GM19372 (cell line): Measurements from ENCODE around the gene HRCT1.
"Not testable (repeated sequence)": the region's sequence is repeated elsewhere in the genome, so short reads cannot be mapped to it uniquely, and the experiment has no call there.

Source experiments
- ATAC-seq: cut with Tn5 transposase; IDR thresholded peaks from one replicate; pipeline ENCODE4 v1.9.1; 2021; ENCODE audit warnings: mild to moderate bottlenecking, low read depth, moderate library complexity; ENCODE audit not compliant: unreplicated experiment

The HRCT1 gene

DNA sequence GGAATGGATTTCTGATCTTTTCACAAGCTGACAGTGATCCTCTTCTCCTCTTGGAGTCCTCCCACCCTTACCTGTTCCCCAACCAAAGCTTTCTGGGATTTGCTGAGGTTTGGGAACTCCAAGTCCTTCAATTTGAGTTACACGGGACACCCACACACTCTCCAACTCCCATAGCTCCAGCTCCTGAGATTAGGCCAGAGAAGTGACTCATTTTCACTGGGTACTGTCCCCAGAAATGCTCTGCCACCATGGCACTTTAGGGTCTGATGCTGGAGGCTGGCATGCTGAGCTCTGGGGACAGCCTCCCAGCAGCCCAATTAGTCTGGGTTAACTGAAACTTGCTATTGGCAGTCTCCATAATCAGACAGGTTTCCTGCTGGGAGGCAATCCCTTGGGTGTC is 14.0 kb upstream of the HRCT1 start:
- no peak for ATAC-seq

DNA sequence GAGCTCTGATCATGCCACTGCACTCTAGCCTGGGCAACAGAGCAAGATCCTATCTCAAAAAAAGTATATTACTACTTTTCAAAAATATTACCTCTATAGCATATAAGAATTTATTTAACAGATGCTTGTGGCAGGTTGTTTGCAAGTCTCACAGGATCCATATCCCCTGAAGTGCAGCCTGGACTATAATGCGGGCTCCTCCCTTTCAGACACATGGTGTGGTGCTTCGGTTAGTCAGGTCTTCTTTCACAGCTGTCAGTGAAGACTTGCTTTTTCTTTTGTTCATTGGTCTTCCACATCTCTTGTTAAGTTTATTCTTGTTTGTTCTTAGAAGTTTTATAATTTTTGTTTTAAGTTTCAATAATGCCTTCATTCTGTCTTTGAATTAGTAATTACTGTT is 9.4 kb upstream of the HRCT1 start:
- ATAC-seq = no peak

DNA sequence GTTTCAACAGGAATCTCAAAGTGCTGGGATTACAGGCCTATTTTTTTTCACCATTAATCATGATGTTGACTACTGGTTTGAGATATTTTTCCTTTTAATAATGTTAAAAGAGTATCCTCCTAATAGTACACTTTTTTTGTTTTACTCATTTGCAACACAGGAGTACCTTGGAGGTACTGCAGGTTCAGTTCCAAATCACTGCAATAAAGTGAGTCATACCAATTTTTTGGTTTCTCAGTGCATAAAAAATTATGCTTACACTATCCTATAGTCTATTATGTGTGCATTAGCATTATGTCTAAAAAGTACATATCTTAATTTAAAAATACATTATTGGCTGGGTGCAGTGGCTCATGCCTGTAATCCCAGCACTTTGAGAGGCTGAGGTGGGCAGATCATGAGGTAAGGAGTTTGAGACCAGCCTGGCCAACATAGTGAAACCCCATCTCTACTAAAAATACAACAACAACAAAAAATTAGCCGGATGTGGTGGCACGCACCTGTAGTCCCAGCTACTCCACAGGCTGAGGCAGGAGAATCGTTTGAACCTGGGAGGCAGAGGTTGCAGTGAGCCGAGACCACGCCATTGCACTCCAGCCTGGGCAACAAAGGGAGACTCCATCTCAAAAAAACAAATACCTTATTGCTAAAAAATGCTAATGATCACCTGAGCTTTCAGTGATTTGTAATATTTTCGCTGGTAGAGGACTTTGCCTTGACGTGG is 8.5 kb upstream of the HRCT1 start:
- not testable (repeated sequence) for ATAC-seq

- no peak for ATAC-seq
Observed at GRCh38 chr9:35898337-35898736, 7.7 kb upstream of the HRCT1 start.

DNA sequence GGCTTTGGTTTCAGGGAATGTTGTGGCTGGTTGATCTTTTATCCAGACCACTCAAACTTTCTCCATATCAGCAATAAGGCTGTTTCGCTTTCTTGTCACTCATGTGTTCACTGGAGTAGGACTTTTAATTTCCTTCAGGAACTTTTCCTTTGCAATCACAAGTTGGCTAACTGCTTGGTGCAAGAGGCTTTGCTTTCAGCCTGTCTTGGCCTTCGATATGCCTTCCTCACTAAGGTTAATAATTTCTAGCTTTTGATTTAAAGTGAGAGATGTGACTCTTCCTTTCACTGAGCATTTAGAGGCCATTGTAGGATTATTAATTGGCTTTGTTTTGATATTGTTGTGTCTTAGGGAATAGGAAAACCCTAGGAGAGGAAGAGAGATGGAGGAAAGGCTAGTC is 7.0 kb upstream of the HRCT1 start:
- ATAC-seq = no peak

DNA sequence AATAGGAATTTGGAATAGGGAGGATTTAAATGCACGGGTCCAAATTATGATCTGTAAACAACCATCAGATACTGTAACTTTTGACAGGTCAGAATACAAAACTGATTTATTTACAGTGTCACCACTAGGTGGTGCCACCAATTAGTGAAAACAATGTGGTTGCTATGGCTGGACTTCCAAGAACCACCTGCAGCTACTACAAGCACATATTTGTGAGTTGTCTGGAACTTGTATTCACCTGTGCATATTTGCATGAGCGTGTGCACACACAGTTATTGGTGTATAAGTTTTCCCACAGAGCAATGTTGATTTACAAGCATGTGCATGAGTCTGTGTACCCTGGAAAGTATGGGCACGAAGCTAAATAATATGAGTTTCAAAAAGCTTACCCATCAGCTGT is 3.0 kb upstream of the HRCT1 start:
- ATAC-seq = no peak

- no peak for ATAC-seq
Observed at GRCh38 chr9:35904338-35904737, 1.7 kb upstream of the HRCT1 start.

- no peak for ATAC-seq
Observed at GRCh38 chr9:35905051-35905781, 786 bp upstream of the HRCT1 start.

DNA sequence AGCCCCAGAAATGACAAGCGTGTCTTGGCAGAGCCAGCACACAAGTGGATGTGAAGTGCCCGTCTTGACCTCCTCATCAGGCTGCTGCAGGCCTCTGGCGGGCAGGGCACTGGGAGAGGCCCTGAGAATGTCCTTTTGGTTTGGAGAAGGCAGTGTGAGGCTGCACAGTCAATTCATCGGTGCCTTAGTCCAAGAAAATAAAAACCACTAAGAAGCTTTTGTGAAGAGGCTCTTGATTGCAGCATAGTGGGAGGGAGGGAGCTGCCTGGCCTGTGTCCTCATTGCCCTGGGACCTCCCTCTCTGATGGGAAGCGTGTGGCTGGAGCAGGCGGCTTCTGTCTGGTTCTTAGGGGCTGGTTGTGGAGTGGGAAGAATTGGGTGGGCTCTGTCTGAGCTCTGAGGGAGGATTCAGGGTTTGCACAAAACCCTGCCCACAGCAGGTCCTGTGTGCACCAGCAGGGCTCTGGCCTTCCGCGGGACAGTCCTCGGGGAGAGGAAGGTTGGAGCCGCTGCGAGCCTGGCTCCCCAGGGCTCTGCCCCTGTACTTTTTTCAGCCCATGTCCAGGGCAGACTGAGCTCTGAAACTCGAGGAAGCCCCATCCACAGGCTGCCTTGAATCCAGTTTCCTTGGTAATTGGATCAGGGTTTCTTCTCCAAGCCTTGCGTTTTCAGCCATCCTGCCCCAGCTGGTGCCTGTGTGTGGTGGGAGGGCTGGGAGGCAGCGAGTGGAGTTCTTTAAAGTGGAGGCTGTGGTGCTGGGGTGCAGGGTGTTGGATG is 1.1 kb downstream of the HRCT1 start:
- no peak for ATAC-seq

GRCh38 chr9:35907711-35908503 is 1.9 kb downstream of the HRCT1 start:
- ATAC-seq = no peak

- ATAC-seq = no peak
Observed at GRCh38 chr9:35908504-35909125, 2.6 kb downstream of the HRCT1 start.

GRCh38 chr9:35909274-35909673 is 3.3 kb downstream of the HRCT1 start, which contains the start of gene SPAAR:
SPAAR (plus strand) TSS chr9:35909490; CDS start chr9:35910464, 974 bp downstream.
- ATAC-seq = no peak

DNA sequence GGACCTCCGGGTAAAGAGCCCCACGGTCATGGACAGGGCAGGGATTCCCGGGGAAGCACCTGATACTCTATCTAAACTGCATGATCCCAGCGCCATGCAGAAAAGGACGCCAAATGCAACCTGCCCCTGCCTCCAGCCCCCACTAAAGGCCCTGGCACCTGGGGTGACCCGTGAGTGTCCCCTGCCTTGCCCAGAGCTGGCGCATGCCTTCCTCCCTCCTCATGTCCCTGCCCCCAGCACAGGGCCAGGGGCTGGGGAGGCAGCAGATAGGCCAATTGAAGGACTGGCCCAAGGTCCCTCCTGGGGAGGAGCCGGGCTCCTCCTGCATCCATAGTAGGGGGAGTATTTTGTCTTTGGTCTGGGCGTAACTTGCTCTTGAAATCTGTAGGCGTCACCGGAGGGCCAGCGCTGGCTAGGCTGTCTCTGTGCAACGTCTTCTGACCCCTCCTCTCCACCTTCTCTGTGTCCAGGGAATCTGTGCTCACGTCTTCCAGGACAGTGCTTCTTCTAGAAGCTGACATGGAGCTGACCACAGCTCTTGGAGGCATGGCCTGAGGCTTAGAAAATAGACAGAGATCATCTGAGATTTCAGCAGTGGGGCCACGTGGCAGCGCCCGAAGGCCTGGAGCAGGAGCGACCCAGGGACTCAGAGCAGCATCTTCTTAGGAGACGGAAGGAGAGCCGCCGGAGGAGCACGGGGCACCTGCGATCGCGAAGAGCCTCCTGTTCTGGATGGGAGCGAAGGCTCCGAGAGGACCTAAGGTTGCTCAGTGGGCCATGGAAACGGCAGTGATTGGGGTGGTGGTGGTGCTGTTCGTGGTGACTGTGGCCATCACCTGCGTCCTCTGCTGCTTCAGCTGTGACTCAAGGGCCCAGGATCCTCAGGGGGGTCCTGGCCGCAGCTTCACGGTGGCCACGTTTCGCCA is 3.9 kb downstream of the HRCT1 start:
- ATAC-seq = no peak

GRCh38 chr9:35910613-35911359 is 4.8 kb downstream of the HRCT1 start:
- ATAC-seq = no peak

GRCh38 chr9:35911690-35912089 is 5.7 kb downstream of the HRCT1 start:
- ATAC-seq = no peak

DNA sequence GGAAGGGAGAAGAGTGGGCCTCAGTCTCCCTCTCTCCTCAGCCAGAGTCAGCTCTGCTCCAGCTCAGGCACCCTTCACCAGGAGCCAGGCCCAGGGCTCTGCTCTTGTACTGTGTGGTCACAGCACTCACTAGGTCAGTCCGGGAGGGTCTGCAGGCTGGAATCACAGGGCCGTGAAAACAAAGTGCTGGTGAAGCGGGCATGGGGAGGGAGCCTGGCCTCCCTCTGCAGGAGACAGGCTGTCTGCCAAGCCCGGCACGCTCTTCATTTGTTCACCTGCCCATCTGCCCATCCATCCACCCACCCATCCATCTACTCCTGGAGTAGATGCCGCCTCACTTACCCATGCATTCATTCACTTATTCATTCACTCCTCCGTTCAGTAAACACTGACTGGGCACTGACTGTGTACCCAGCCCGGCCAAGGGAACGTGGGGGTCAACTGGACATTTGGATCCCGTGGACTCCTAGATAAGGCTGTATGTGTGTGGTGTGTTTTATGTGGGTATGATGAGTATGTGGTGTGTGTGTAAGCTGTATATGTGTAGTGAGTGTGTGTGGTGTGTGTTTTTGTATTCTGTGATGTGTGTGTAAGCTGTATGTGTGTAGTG is 6.9 kb downstream of the HRCT1 start:
- ATAC-seq = no peak

GRCh38 chr9:35913429-35913828 is 7.4 kb downstream of the HRCT1 start:
- ATAC-seq = not testable (repeated sequence)

DNA sequence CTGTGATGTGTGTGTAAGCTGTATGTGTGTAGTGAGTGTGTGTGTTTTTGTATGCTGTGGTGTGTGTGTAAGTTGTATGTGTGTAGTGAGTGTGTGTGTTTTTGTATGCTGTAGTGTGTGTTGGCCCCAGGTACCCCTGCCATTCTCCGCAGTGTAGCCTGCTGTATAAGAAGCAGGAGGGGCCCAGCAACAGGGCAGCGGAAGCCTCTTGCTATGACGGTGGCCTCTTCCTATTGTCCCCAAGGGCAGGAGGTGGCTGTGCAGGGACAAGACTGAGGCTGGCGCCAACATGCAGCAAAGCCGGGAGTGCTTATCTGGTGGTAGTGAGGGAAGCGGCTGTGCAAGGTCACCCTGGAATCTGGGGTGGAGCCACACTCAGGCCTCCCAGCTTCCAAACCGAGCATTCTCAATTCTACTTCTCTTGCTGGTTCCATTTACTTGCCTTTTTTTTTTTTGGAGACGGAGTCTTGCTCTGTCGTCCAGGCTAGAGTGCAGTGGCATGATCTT is 8.4 kb downstream of the HRCT1 start:
- ATAC-seq = no peak
